OCI-LY3 (cell line): Measurements from ENCODE around the gene OPTC.

Experiments
- H2AFZ ChIP-seq: fragments of 200-600, 300-600 bp; shearing (Covaris generic); 2 replicates; pipeline ENCODE4 v1.6.0; 2014; ENCODE audit warnings: antibody characterized with exemption, low read depth, low read length
- H3K27ac ChIP-seq: fragments of 200-600, 300-600 bp; sonication (generic); 2 replicates; pipeline ENCODE4 v1.5.1; 2014; ENCODE audit warnings: mild to moderate bottlenecking, low read length, moderate library complexity, mixed read lengths
- H3K27me3 ChIP-seq: fragments of 200-600, 300-600 bp; sonication (generic); 2 replicates; pipeline ENCODE4 v1.6.1; 2014; ENCODE audit warnings: low read depth, low read length, mixed read lengths
- H3K36me3 ChIP-seq: fragments of 200-600, 300-600 bp; sonication (generic); replicated peaks from 2 replicates; pipeline ENCODE3; 2014; ENCODE audit warnings: low read depth, low read length, mixed read lengths
- H3K4me1 ChIP-seq: fragments of 300-600, 200-600 bp; sonication (generic); 2 replicates; pipeline ENCODE4 v1.6.1; 2014; ENCODE audit warnings: low read length, mixed read lengths
- H3K4me2 ChIP-seq: fragments of 200-600, 300-600 bp; sonication (generic); 2 replicates; pipeline ENCODE4 v1.6.1; 2014; ENCODE audit warnings: low read length, mixed read lengths
- H3K4me3 ChIP-seq: fragments of 300-600, 200-600 bp; sonication (generic); 2 replicates; pipeline ENCODE4 v1.5.1; 2014; ENCODE audit warnings: antibody characterized with exemption, mild to moderate bottlenecking, low read length, moderate library complexity
- H3K79me2 ChIP-seq: fragments of 300-600, 200-600 bp; shearing (Covaris generic); 2 replicates; pipeline ENCODE4 v1.6.1; 2014; ENCODE audit warnings: mild to moderate bottlenecking, low read length, mixed read lengths
- H3K9ac ChIP-seq: fragments of 300-600, 200-600 bp; shearing (Covaris generic); 2 replicates; pipeline ENCODE4 v1.6.0; 2014; ENCODE audit warnings: mild to moderate bottlenecking, low read length, moderate library complexity
- H3K9me3 ChIP-seq: fragments of 200-600, 300-600 bp; shearing (Covaris generic); 2 replicates; pipeline ENCODE4 v1.6.1; 2014; ENCODE audit warnings: low read length, mixed read lengths; ENCODE audit not compliant: insufficient read depth
- H4K20me1 ChIP-seq: fragments of 200-600, 300-600 bp; sonication (generic); 2 replicates; pipeline ENCODE4 v1.6.1; 2016; ENCODE audit warnings: low read length, mixed read lengths; ENCODE audit not compliant: insufficient read depth
- EZH2phosphoT487 ChIP-seq: fragments of 200-600 bp; shearing (Covaris generic); IDR thresholded peaks from 2 replicates; pipeline ENCODE4 v1.6.1; 2018; ENCODE audit warnings: antibody characterized with exemption, mixed run types, low read depth
- TF ChIP-seq, protein P1 (sequence below): fragments of 200-600, 300-600 bp; sonication (generic); IDR thresholded peaks from 2 replicates; pipeline ENCODE4 v1.5.1; 2014; ENCODE audit warnings: antibody characterized with exemption, low read length, low read depth

The OPTC gene

DNA sequence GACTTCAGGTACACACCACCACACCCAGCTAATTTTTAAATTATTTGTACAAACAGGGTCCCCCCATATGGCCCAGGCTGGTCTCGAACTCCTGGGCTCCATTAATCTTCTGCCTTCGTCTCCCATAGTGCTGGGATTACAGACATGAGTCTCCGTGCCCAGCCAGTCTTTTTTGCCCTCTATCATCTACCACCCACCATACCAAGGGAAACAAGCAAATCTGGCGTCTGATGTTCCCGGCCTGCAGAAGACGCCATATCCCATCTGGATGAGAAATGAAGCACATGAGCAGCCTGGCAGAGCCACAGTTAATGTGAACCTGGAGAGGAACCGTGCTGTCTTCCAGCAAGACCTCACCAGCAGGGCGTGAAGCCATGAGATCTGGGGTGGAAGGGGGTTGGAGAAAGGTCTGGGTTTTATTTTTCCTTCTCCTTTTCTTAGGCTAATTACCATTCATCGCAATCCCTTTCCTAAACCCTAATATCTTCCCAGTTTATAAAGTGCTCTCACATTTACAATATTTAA lies 20.1 kb upstream of the OPTC start:
- peaks cover 31% of the 10 kb centered on the region for H3K27me3 ChIP-seq
- H3K4me2 ChIP-seq, result no peak overlapping the region
- no peak for TF ChIP-seq EZH2phosphoT487
- TF ChIP-seq, protein P1, sequence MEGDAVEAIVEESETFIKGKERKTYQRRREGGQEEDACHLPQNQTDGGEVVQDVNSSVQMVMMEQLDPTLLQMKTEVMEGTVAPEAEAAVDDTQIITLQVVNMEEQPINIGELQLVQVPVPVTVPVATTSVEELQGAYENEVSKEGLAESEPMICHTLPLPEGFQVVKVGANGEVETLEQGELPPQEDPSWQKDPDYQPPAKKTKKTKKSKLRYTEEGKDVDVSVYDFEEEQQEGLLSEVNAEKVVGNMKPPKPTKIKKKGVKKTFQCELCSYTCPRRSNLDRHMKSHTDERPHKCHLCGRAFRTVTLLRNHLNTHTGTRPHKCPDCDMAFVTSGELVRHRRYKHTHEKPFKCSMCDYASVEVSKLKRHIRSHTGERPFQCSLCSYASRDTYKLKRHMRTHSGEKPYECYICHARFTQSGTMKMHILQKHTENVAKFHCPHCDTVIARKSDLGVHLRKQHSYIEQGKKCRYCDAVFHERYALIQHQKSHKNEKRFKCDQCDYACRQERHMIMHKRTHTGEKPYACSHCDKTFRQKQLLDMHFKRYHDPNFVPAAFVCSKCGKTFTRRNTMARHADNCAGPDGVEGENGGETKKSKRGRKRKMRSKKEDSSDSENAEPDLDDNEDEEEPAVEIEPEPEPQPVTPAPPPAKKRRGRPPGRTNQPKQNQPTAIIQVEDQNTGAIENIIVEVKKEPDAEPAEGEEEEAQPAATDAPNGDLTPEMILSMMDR, result no peak
- no peaks in the 10 kb centered on the region for H3K36me3 ChIP-seq
- no peak overlapping the region for H3K9ac ChIP-seq
- peaks cover 16% of the 10 kb centered on the region for H3K4me1 ChIP-seq
- H3K4me3 ChIP-seq, result no peak overlapping the region
- no peak overlapping the region for H3K27ac ChIP-seq
- H3K79me2 ChIP-seq, result no peaks in the 10 kb centered on the region
- no peaks in the 10 kb centered on the region for H3K9me3 ChIP-seq
- no peak overlapping the region for H2AFZ ChIP-seq
- no peaks in the 10 kb centered on the region for H4K20me1 ChIP-seq

DNA sequence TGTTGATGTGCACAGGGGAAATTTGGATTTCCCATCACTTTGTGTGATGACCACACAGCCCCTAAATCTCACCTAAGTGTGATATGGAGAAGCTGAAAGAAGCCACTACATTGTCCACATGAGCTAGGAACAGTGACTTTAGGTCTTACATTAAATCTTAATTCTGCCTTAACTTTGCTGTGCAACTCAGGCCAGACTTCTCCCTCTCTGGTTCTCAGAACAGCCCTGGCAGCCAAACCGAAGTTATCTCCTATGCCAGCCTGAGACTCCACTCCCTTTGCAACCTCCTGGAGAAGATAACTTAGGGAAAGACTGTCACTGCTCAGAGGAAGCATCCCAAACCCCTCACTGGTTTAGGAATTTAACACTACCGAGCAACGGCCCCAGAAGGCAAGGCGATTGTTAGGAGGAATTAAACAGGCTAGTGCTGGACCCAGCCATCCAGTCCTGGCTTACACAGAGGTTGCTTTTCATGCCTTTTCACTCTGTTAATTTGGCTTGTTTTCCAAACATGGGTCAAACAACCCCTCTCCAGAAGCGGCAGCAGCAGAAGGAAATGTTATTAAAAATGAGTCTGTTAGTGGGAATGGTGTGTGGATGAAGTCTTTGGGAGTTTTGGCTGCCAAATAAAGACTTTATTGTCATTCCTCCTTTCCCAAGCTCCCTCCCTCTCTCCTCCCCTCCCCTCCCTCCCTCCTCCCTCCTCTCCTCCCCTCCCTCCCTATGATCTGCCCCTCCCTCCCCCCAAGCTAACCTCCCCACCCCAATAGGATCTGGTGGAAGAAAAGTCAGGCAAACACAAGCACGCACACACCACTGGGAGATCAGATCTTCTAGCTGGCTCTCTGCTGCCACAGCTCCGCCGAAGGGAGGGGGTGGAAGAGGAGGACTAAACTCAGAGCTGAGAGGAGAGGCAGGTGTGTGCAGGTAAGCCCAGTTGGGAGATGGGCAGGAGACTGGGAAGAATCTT lies 18.7 kb upstream of the OPTC start, which contains the start of gene PRELP:
TSS of gene PRELP (plus strand) at position 795 of the 970 bp plus-strand sequence. CDS start 7,379 bp downstream, outside the sequence.
- Histone ChIP-seq H3K9ac (no peak within 1 kb of the TSS), H3K27me3 (peaks cover 31% of the 10 kb centered on the region), H4K20me1 (no peaks in the 10 kb centered on the region), H3K27ac (no peak within 1 kb of the TSS), H3K4me1 (peaks cover 16% of the 10 kb centered on the region), H2AFZ (no peak within 1 kb of the TSS), H3K4me3 (no peak within 1 kb of the TSS), H3K9me3 (no peaks in the 10 kb centered on the region), H3K4me2 (no peak within 1 kb of the TSS), H3K79me2 (no peaks in the 10 kb centered on the region), H3K36me3 (no peaks in the 10 kb centered on the region)
- TF ChIP-seq, protein P1, result no peak
- TF ChIP-seq EZH2phosphoT487, result no peak

DNA sequence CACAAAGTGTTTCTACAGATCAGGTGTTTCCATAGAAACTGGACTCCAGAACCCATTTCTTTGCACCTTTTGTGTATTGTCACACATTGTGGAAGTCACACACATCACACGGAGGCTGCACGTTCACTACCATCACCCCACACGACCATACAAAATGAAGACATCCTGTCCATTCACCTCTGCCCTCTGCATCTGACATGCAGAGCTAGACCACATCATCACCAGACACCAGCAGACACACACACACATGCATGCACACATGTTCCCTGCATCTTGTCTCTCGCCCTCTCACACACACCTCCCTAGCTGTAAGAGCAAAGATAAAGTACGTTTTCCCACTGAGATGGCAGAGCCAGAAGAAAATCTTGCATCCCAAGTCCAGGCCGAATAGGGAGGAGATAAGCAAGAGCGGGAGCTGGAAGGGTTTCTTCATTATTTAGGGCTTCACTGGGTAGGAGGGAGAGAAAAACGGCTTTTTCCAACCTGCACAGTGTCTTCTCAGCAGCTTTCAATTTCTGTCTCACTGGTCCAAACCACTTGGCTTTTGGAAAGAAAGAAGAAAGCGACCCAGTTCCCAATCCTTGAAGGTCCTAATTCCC lies 17.6 kb upstream of the OPTC start:
- Histone ChIP-seq H2AFZ (no peak overlapping the region), H3K4me3 (no peak overlapping the region), H3K9ac (no peak overlapping the region), H4K20me1 (no peaks in the 10 kb centered on the region), H3K79me2 (no peaks in the 10 kb centered on the region), H3K4me2 (no peak overlapping the region), H3K9me3 (no peaks in the 10 kb centered on the region), H3K27me3 (peaks cover 31% of the 10 kb centered on the region), H3K27ac (no peak overlapping the region), H3K4me1 (peaks cover 16% of the 10 kb centered on the region), H3K36me3 (no peaks in the 10 kb centered on the region)
- no peak for TF ChIP-seq EZH2phosphoT487
- TF ChIP-seq, protein P1, result no peak

DNA sequence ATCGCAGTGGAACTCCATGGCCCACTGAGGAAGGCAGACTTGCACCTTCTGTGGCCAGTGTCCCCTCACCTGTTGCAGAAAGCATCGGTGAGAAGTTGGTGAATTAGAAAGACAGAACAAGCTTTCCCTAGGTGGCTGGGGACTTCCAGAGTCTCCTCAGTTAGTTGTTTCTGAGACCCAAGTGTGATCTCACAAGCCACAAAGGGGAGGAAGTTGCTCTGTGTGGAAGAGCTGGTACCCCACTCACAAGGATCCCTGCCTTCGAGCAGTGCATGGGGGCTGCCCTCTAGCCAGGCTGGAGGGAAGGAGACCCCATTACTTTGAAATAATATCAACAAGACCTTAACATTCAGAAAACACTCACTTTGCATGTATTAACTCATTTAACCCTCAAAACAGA lies 16.2 kb upstream of the OPTC start:
- no peak overlapping the region for H3K9ac ChIP-seq
- no peaks in the 10 kb centered on the region for H4K20me1 ChIP-seq
- TF ChIP-seq, protein P1, result no peak
- TF ChIP-seq EZH2phosphoT487, result no peak
- H3K79me2 ChIP-seq, result no peaks in the 10 kb centered on the region
- H2AFZ ChIP-seq, result 0 out of 2 replicates have a peak overlapping the region, but pooled peaks have one; percentile 8
- no peak overlapping the region for H3K27ac ChIP-seq
- H3K4me2 ChIP-seq, result peak overlapping the region; percentile 39
- H3K4me3 ChIP-seq, result no peak overlapping the region
- no peaks in the 10 kb centered on the region for H3K36me3 ChIP-seq
- peaks cover 16% of the 10 kb centered on the region for H3K4me1 ChIP-seq
- peaks cover 24% of the 10 kb centered on the region for H3K27me3 ChIP-seq
- H3K9me3 ChIP-seq, result no peaks in the 10 kb centered on the region
